Tongue (tissue), 2 donors: ENCODE measurements around the gene SLC25A1. TPM values are rescaled to one million over a fixed set of nuclear protein-coding genes. Genes with fewer than 3 reads are reported as not detected.

Experiments used
- DNase-seq: peaks from one replicate; pipeline ENCODE4 v3.0.0-alpha.2; 2015
- total RNA-seq: library from RNA; depleted of rRNA; stranded (reverse); fragments of >200 nt; gene quantifications from one replicate; pipeline ENCODE4 v1.2.3, GENCODE V29; 2014

Gene SLC25A1
- total RNA-seq: 20.6 TPM

GRCh38 chr22:19178657-19179496, at the start of gene SLC25A1:
SLC25A1 (minus strand) TSS chr22:19178736; CDS start chr22:19178673, 63 bp downstream.
- DNase-seq: peak; percentile 91

- no peak for DNase-seq
Observed at GRCh38 chr22:19228179-19228578, 49.6 kb upstream of the SLC25A1 start.

- DNase-seq: no peak
Observed at GRCh38 chr22:19226428-19226827, 47.9 kb upstream of the SLC25A1 start.

GRCh38 chr22:19225560-19225959, 47.0 kb upstream of the SLC25A1 start:
- DNase-seq: no peak

GRCh38 chr22:19224985-19225384, 46.4 kb upstream of the SLC25A1 start:
- DNase-seq: no peak

- no peak for DNase-seq
Observed at GRCh38 chr22:19224557-19224956, 46.0 kb upstream of the SLC25A1 start.

GRCh38 chr22:19223617-19224016, 45.1 kb upstream of the SLC25A1 start:
- DNase-seq: no peak

- no peak for DNase-seq
Observed at GRCh38 chr22:19223110-19223509, 44.6 kb upstream of the SLC25A1 start.

GRCh38 chr22:19222242-19223005, 43.9 kb upstream of the SLC25A1 start:
- no peak for DNase-seq

- DNase-seq: no peak
Observed at GRCh38 chr22:19220867-19221266, 42.3 kb upstream of the SLC25A1 start.

- no peak for DNase-seq
Observed at GRCh38 chr22:19218541-19219233, 40.2 kb upstream of the SLC25A1 start.

GRCh38 chr22:19216579-19216978, 38.0 kb upstream of the SLC25A1 start:
- no peak for DNase-seq

- DNase-seq: no peak
Observed at GRCh38 chr22:19215360-19215759, 36.8 kb upstream of the SLC25A1 start.

GRCh38 chr22:19214078-19214473, 35.5 kb upstream of the SLC25A1 start:
- DNase-seq: peak; percentile 17

GRCh38 chr22:19213442-19214077, 35.0 kb upstream of the SLC25A1 start:
- DNase-seq: no peak

GRCh38 chr22:19213001-19213400, 34.5 kb upstream of the SLC25A1 start:
- DNase-seq: no peak

- no peak for DNase-seq
Observed at GRCh38 chr22:19212302-19212870, 33.9 kb upstream of the SLC25A1 start.

- no peak for DNase-seq
Observed at GRCh38 chr22:19210188-19210587, 31.7 kb upstream of the SLC25A1 start.

- no peak for DNase-seq
Observed at GRCh38 chr22:19208287-19208847, 29.8 kb upstream of the SLC25A1 start.

GRCh38 chr22:19207884-19208283, 29.3 kb upstream of the SLC25A1 start:
- DNase-seq: no peak

GRCh38 chr22:19207401-19207808, 28.9 kb upstream of the SLC25A1 start:
- no peak for DNase-seq

- no peak for DNase-seq
Observed at GRCh38 chr22:19206287-19206686, 27.8 kb upstream of the SLC25A1 start.
